Activated naive CD4-positive, alpha-beta T cell (primary cell): ENCODE data around the gene ZMIZ1.

Experiments used
- DNase-seq, 4 experiments: peaks; one replicate each; lab custom pipeline; 2025; lab: John Stamatoyannopoulos, UW

ZMIZ1 gene

GRCh38 chr10:79345241-79346011, 276.7 kb downstream of the ZMIZ1 start:
- DNase-seq: no peak

GRCh38 chr10:79346012-79346340, 277.2 kb downstream of the ZMIZ1 start:
- no peak for DNase-seq

- DNase-seq: no peak
These were observed 277.8 kb downstream of the ZMIZ1 start for GRCh38 chr10:79346388-79347225.

- DNase-seq: peak; percentile 78 to 94 (median 88)
These were observed 278.6 kb downstream of the ZMIZ1 start, which contains the start of gene PPIF for GRCh38 chr10:79347226-79347893. PPIF (plus strand) TSS chr10:79347469; CDS start chr10:79347549, 80 bp downstream.

- peak; percentile 35 to 45 (median 40) for DNase-seq
These were observed 279.3 kb downstream of the ZMIZ1 start for GRCh38 chr10:79347894-79348639.

GRCh38 chr10:79348640-79348988, 279.8 kb downstream of the ZMIZ1 start:
- DNase-seq: no peak

GRCh38 chr10:79349072-79349491, 280.3 kb downstream of the ZMIZ1 start:
- no peak for DNase-seq

- DNase-seq: no peak
These were observed 281.1 kb downstream of the ZMIZ1 start for GRCh38 chr10:79349766-79350406.

- no peak for DNase-seq
These were observed 281.8 kb downstream of the ZMIZ1 start for GRCh38 chr10:79350407-79351154.

GRCh38 chr10:79351332-79351731, 282.6 kb downstream of the ZMIZ1 start:
- DNase-seq: no peak

GRCh38 chr10:79352035-79352877, 283.5 kb downstream of the ZMIZ1 start:
- no peak for DNase-seq

GRCh38 chr10:79353000-79353406, 284.2 kb downstream of the ZMIZ1 start:
- DNase-seq: no peak

GRCh38 chr10:79353726-79354125, 285.0 kb downstream of the ZMIZ1 start:
- DNase-seq: no peak

- no peak for DNase-seq
These were observed 285.4 kb downstream of the ZMIZ1 start for GRCh38 chr10:79354141-79354540.

- no peak for DNase-seq
These were observed 285.8 kb downstream of the ZMIZ1 start for GRCh38 chr10:79354615-79355014.

- no peak for DNase-seq
These were observed 286.8 kb downstream of the ZMIZ1 start for GRCh38 chr10:79355420-79356017.

- DNase-seq: no peak
These were observed 287.3 kb downstream of the ZMIZ1 start for GRCh38 chr10:79356104-79356503.

GRCh38 chr10:79357180-79357579, 288.4 kb downstream of the ZMIZ1 start:
- DNase-seq: no peak

- no peak for DNase-seq
These were observed 290.0 kb downstream of the ZMIZ1 start for GRCh38 chr10:79358811-79359210.
